Measurements from ENCODE around the gene DAAM2. TPM values are rescaled to one million over a fixed set of nuclear protein-coding genes. Genes with fewer than 3 reads are reported as not detected.

The DAAM2 gene
- polyA plus RNA-seq, 2 of the 4 experiments (the other 2 are of a cell fraction), result not detected

- ChIA-PET POLR2A (no interaction called here), CTCF (interaction anchor here (0.6 kb wide), 1 partner anchor 415 kb away, joined by 3 read pairs; no protein-coding TSS in a partner anchor)
- no peak for TF ChIP-seq REST (IDR thresholded peaks at IDR 0.05)
- TF ChIP-seq SMC3 (IDR thresholded peaks at IDR 0.05), result no peak
- no peak for TF ChIP-seq HEYL (CRISPR knock-in tag; IDR thresholded peaks at IDR 0.05)
- no peak for TF ChIP-seq ZFP36 (IDR thresholded peaks at IDR 0.05; ENCODE audit: borderline replicate concordance, partially characterized antibody)
- TF ChIP-seq POLR2A (IDR thresholded peaks at IDR 0.05; ENCODE audit: low read length), result no peak
- no peak for TF ChIP-seq NR3C1 (IDR thresholded peaks at IDR 0.05)
- no peak for TF ChIP-seq RAD21 (conservative IDR thresholded peaks at IDR 0.05 in 1 of 2, IDR thresholded peaks at IDR 0.05 in 1 of 2)
- no peak for TF ChIP-seq PHF8 (IDR thresholded peaks at IDR 0.05; ENCODE audit: borderline replicate concordance, low read depth)
- TF ChIP-seq USF2 (IDR thresholded peaks at IDR 0.05), result no peak
- TF ChIP-seq NFE2L2 (conservative IDR thresholded peaks at IDR 0.05; ENCODE audit: low read length), result no peak
- TF ChIP-seq GATA3 (IDR thresholded peaks at IDR 0.05; ENCODE audit: borderline replicate concordance), result no peak
- no peaks in the 10 kb centered on the region for H3K4me1 ChIP-seq
- no peaks in the 10 kb centered on the region for H3K9me3 ChIP-seq
- 4% methylated on average over 3 of the region's 3 CpGs for WGBS (ENCODE audit: missing lambda C conversion rate)
- no peak overlapping the region for H3K4me3 ChIP-seq
- no peak for ATAC-seq
- no peak for DNase-seq (ENCODE audit: low read depth in 1 of 2, low spot score in 1 of 2)
- H3K4me2 ChIP-seq, result no peak overlapping the region
- FAIRE-seq, result no peak
- H3K27ac ChIP-seq, result no peak overlapping the region
Measured at GRCh38 chr6:39760226-39760952, 31.8 kb upstream of the DAAM2 start.

- no peak for ATAC-seq
- H3K27ac ChIP-seq, result no peak overlapping the region
- H3K4me3 ChIP-seq, result no peak overlapping the region
- 0% methylated on average over 3 of the region's 3 CpGs for WGBS (ENCODE audit: missing lambda C conversion rate)
- H3K4me1 ChIP-seq, result no peaks in the 10 kb centered on the region
- TF ChIP-seq HOXB5 (CRISPR knock-in tag; IDR thresholded peaks at IDR 0.05) (no peak), CTCF (IDR thresholded peaks at IDR 0.05) (no peak), JUN (IDR thresholded peaks at IDR 0.05) (no peak), FOSB (CRISPR knock-in tag; IDR thresholded peaks at IDR 0.05) (no peak), BHLHE40 (IDR thresholded peaks at IDR 0.05; ENCODE audit: low read depth, low read length) (no peak), ZFP36 (IDR thresholded peaks at IDR 0.05; ENCODE audit: borderline replicate concordance, partially characterized antibody) (no peak), EHMT2 (IDR thresholded peaks at IDR 0.05; ENCODE audit: low read depth) (no peak), POLR2A (IDR thresholded peaks at IDR 0.05; ENCODE audit: low read length) (no peak), SMC3 (IDR thresholded peaks at IDR 0.05) (no peak), TP53 (CRISPR knock-in tag; IDR thresholded peaks at IDR 0.05) (no peak), EHF (CRISPR knock-in tag; IDR thresholded peaks at IDR 0.05) (no peak), HOXA7 (CRISPR knock-in tag; IDR thresholded peaks at IDR 0.05) (no peak), MAFK (IDR thresholded peaks at IDR 0.05; ENCODE audit: partially characterized antibody) (no peak), EP300 (IDR thresholded peaks at IDR 0.05) (no peak), ZNF302 (CRISPR knock-in tag; IDR thresholded peaks at IDR 0.05) (no peak), POLR2AphosphoS2 (conservative IDR thresholded peaks at IDR 0.05; ENCODE audit: low read length) (no peak)
- no peak overlapping the region for H3K4me2 ChIP-seq
- no peaks in the 10 kb centered on the region for H3K9me3 ChIP-seq
- no peak for FAIRE-seq
- ChIA-PET POLR2A (no interaction called here), CTCF (no interaction called here)
- no peak for DNase-seq (ENCODE audit: low read depth in 1 of 2, low spot score in 1 of 2)
Measured at GRCh38 chr6:39765508-39766065, 26.6 kb upstream of the DAAM2 start.
